Activated naive CD4-positive, alpha-beta T cell treated with anti-CD3 and anti-CD28 coated beads, Interleukin-2, amount 50 U/mL, for 72 hours (primary cell): Measurements from ENCODE around the gene GRIN1. TPM values are rescaled to one million over a fixed set of nuclear protein-coding genes. Genes with fewer than 3 reads are reported as not detected.

ENCODE experiments used
- ATAC-seq, 2 donors: fragments of 150-1000 bp; cut with Tn5 transposase; 2 replicates each; pipeline ENCODE4 v1.10.0; 2021; ENCODE audit warnings: mild to moderate bottlenecking in 2 of 2, moderate library complexity in 2 of 2
- DNase-seq, 2 donors: peaks; one replicate each; pipeline ENCODE4 v3.0.0; 2021 to 2022; ENCODE audit warnings: low spot score in 2 of 2
- H3K27ac Mint-ChIP-seq, 2 donors: one replicate each; pipeline ENCODE4 v1.8.0; 2022; ENCODE audit warnings: mild to moderate bottlenecking in 2 of 2, mixed read lengths in 2 of 2
- H3K36me3 Mint-ChIP-seq, 2 donors: one replicate each; pipeline ENCODE4 v1.8.0; 2022; ENCODE audit warnings: mixed read lengths in 2 of 2
- H3K9me3 Mint-ChIP-seq, 2 donors: one replicate each; pipeline ENCODE4 v1.8.0; 2022; ENCODE audit warnings: mixed read lengths in 2 of 2
- total RNA-seq, 2 donors: library from RNA; stranded (reverse); gene quantifications; one replicate each; pipeline ENCODE4 v1.2.3, GENCODE V29; 2022

The GRIN1 gene
- total RNA-seq, 2 donors from 2014 or later, result 0.10 TPM; not detected in 1

DNA sequence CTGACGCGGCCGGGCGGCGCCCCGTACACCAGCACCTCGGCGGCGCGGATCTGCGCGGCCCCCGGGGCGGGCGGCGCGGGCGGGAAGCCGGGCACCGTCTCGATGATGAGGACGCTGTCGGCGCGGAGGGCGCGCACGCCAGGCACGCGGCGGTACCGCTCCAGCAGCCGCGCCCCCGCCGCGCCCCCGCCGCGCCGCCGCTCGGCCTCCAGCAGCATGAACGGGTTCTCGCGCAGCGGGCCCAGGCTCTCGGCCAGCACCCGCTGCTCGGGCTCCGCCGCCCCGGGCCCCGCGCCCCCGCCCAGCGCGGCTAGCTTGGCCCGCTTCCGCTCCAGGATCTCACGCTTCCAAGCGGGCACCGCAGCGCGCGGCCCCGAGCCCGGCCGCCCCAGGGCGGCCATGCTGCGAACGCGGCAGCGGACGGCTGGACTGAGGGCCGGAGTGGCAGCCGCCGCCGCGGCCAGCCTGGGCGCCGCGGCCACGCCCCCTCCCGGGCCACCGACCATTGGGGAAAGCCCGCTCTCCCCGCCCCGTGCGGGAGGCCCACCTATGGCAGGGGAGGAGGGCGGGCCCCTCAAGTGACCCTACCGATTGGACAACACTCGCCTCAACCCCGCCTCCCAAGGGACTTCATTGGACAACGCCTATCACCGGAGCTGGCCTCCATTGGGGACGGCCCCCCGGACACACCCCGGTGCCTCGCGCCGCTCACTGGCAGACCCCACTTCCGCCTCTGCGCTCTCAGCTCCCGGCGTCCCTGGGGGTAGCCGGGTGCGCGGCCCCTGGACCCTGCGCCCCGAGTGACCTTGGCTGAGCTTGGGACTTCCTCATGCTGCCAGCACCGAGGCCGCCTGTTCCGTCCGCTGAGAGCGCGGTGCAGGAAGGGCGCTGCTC, 61.6 kb downstream of the GRIN1 start, which contains the start of gene TPRN:
Gene TPRN (minus strand): TSS at position 431 of the 894 bp plus-strand sequence. CDS start 30 bp downstream, at position 401.
- ATAC-seq (peak; percentile 95 to 96), DNase-seq (peak; percentile 99)
- peak within 1 kb of the TSS; percentile 68 to 89 for H3K27ac Mint-ChIP-seq
- H3K9me3 Mint-ChIP-seq, result no peaks in the 10 kb centered on the region
- H3K36me3 Mint-ChIP-seq, result peaks cover 13% of the 10 kb centered on the region in 2 donors

DNA sequence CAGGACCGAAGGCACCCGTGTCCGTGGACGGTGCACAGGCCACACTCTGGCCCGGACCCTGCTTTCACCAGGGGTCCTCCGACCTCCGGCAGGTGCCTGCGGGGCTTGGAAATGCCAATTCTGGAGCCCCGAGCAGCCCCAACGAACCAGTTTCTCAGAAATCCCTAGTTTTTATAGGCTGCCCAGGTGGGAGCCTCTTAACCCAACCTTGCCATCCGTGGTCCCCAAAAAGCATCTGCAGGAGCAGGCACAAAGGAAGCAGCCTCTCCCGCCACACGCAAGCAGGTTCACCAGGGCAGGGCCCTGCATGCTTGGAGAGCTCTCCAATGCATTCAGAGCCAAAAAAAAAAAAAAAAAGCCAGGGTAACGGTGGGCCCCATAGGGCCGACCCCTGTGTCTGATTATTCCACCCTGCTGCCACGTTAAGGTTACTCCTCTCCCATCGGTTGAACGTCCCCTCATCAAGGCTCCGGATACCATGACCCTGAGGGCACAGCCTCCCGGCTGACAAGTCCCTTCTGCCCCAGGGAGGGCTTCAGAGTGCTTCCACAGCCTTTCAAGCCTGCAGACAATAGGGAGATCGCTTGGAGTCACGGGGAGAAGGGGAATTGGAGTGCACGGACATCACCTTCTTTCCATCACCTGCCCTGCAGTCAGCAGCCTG, 62.4 kb downstream of the GRIN1 start:
- ATAC-seq, result no peak
- no peaks in the 10 kb centered on the region for H3K9me3 Mint-ChIP-seq
- peak overlapping the region; percentile 68 to 89 for H3K27ac Mint-ChIP-seq
- DNase-seq, result no peak
- peaks cover 14 to 19% of the 10 kb centered on the region in 2 donors for H3K36me3 Mint-ChIP-seq

DNA sequence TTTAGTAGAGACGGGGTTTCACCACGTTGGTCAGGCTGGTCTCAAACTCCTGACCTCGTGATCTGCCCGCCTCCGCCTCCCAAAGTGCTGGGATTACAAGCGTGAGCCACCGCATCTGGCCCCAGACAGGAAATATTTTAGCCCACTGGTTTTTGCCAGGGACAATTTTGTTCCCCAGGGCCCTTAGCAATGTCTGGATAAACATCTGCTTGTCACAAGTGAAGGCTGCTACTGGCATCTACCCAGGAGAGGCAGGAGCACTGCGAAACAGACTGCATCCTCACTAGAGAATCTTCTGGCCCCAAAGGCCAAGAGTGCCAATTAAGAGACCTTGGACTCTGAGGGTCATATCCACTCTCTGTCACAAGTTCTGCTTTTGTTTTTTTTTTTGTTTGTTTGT, 64.0 kb downstream of the GRIN1 start:
- peaks cover 26 to 28% of the 10 kb centered on the region in 2 donors for H3K36me3 Mint-ChIP-seq
- no peak for DNase-seq
- no peak overlapping the region for H3K27ac Mint-ChIP-seq
- no peaks in the 10 kb centered on the region for H3K9me3 Mint-ChIP-seq
- no peak for ATAC-seq

GRCh38 chr9:137204731-137205125, 65.8 kb downstream of the GRIN1 start:
- peaks cover 28 to 33% of the 10 kb centered on the region in 2 donors for H3K36me3 Mint-ChIP-seq
- no peak for DNase-seq
- no peaks in the 10 kb centered on the region for H3K9me3 Mint-ChIP-seq
- H3K27ac Mint-ChIP-seq, result peak overlapping the region; percentile 94 to 97
- no peak for ATAC-seq

DNA sequence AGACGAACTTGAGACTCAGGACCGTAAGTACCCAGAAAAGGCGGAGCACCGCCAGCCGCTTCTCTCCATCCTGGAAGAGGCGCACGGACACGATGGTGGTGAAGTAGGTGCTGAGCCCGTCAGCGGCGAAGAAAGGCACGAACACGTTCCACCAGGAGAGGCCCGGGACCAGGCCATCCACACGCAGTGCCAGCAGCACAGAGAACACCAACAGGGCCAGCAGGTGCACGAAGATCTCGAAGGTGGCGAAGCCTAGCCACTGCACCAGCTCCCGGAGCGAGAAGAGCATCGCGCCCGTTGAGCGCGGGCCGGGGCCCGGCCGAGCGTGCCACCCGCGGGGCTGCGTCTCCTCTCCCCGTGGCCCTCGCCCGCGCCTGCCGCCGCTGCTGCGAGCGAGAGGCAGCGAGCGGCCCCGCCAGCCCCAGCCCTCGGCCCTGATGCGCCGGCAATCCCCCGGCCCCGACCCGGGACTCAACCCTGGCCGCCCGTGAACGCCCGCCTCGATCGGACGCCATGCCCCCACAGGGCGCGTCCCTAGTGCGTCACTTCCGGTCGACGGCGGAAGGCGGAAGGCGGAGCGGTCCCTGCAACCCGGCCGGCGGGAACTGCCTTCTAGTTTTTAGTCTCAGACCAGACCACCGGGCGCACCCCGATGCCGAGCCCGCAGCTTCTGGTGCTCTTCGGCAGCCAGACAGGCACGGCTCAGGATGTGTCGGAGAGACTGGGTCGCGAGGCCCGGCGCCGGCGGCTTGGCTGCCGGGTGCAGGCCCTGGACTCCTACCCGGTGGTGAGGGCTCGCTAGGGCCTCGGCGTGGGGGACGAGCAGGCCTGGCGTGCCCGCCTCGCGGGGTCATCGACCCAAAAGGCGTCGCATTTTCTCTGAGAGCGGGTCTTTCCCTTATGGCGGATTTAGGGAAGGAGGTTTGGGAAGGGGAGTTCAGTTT, 66.4 kb downstream of the GRIN1 start, which contains the start of the genes NDOR1 and TMEM203:
Gene NDOR1 (plus strand): TSS at position 575 of the 944 bp plus-strand sequence. CDS start 78 bp downstream, at position 653.
Gene TMEM203 (minus strand): TSS at position 523 of the 944 bp plus-strand sequence. CDS start 234 bp downstream, at position 289.
- DNase-seq (peak; percentile 92 to 95), ATAC-seq (peak; percentile 64 to 68)
- peaks cover 28 to 33% of the 10 kb centered on the region in 2 donors for H3K36me3 Mint-ChIP-seq
- H3K9me3 Mint-ChIP-seq, result no peaks in the 10 kb centered on the region
- peak within 1 kb of the TSS; percentile 94 to 97 for H3K27ac Mint-ChIP-seq

DNA sequence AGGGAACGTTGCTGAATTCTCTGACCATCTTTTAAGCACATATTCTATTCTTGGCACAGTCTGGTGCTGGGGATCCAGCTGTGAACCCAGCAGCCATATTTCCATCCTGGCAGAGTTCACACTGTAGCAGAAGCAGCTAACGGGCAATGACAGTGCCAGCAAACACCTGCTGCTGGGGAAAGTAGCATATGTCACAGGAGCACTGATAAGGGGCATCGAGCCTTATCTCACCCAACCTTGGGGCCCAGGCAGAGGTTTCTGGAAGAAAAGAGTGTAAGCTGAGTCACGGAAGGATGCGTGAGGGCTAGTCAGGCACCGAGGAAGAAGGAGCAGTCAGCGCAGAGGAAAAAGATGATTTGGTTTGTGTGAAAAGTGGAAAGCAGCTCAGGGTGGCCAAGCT, 67.6 kb downstream of the GRIN1 start:
- H3K36me3 Mint-ChIP-seq, result peaks cover 28 to 33% of the 10 kb centered on the region in 2 donors
- no peaks in the 10 kb centered on the region for H3K9me3 Mint-ChIP-seq
- DNase-seq (no peak), ATAC-seq (no peak)
- H3K27ac Mint-ChIP-seq, result peak overlapping the region; percentile 94 to 97

- DNase-seq (no peak), ATAC-seq (no peak)
- Mint-ChIP-seq H3K9me3 (no peaks in the 10 kb centered on the region), H3K36me3 (peaks cover 12 to 15% of the 10 kb centered on the region in 2 donors), H3K27ac (peak overlapping the region; percentile 47 to 74)
These were observed 72.6 kb downstream of the GRIN1 start for GRCh38 chr9:137211532-137211931.

DNA sequence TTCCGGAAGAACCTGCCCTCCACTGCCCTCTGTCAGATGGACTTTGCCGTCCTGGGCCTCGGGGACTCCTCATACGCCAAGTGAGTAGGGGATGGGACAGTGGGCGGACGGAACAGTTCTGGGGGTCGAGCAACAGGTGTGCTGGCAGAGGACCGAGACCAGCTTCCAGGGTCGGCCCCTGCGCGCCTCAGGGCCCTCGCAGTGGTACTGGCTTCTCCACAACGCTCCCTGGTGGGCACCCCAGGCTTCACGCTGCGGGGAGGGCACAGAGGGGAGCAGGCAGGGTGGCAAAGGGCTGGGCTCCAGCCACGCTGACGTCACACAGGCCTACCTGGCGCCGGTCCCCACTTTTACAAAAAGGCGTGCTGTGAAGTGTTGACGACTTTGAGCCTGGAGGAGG, 73.6 kb downstream of the GRIN1 start:
- H3K36me3 Mint-ChIP-seq, result peaks cover 2 to 10% of the 10 kb centered on the region in 2 donors
- H3K9me3 Mint-ChIP-seq, result no peaks in the 10 kb centered on the region
- DNase-seq, result no peak
- ATAC-seq, result peak in 1 of 2 donors; percentile 11
- H3K27ac Mint-ChIP-seq, result no peak overlapping the region

DNA sequence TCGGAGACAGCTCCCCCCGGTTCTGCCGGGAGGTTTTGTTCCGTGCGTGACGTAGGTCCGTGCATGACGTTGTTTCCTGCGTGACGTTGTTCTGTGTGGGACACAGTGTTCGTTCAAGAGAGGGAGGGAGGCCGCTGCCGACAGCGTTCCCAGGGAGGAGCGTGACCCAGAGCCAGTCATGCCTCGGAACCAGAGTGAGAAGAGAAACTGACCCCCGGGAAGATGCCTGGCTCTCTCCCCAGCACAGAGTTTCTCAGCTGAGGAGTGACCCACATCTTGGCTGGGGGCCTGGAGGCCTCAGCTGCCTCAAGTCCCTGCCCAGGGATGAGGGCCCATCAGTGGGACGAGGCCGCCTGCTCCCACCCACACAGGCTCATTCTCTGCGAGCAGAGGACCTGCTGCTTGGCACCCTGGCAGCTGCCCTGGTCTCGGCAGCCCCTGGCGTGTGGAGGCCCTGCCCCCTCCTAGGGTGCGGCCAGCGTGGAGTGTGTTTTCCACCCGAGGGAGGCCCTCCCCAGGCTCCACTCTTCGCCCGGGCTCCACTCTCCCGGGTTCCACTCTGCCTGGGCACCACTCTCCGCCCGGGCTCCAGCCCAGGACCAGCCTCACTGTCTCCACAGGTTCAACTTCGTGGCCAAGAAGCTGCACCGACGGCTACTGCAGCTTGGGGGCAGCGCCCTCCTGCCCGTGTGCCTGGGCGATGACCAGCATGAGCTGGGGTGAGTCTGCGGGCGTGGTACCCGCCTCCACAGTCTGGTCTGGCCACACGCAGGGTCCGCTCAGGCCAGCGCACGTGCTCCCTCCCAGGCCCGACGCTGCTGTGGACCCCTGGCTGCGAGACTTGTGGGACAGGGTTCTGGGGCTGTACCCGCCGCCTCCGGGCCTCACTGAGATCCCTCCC, 74.5 kb downstream of the GRIN1 start:
- no peak overlapping the region for H3K27ac Mint-ChIP-seq

GRCh38 chr9:137214620-137215019, 75.7 kb downstream of the GRIN1 start:
- H3K27ac Mint-ChIP-seq, result no peak overlapping the region
- no peaks in the 10 kb centered on the region for H3K9me3 Mint-ChIP-seq
- DNase-seq (no peak), ATAC-seq (no peak)
- H3K36me3 Mint-ChIP-seq, result no peaks in the 10 kb centered on the region

More for the DNA sequence above, 74.5 kb downstream of the GRIN1 start:
- Mint-ChIP-seq H3K9me3 (no peaks in the 10 kb centered on the region), H3K36me3 (peaks cover 0 to 7% of the 10 kb centered on the region in 2 donors)
- DNase-seq, result no peak
- ATAC-seq, result no peak

DNA sequence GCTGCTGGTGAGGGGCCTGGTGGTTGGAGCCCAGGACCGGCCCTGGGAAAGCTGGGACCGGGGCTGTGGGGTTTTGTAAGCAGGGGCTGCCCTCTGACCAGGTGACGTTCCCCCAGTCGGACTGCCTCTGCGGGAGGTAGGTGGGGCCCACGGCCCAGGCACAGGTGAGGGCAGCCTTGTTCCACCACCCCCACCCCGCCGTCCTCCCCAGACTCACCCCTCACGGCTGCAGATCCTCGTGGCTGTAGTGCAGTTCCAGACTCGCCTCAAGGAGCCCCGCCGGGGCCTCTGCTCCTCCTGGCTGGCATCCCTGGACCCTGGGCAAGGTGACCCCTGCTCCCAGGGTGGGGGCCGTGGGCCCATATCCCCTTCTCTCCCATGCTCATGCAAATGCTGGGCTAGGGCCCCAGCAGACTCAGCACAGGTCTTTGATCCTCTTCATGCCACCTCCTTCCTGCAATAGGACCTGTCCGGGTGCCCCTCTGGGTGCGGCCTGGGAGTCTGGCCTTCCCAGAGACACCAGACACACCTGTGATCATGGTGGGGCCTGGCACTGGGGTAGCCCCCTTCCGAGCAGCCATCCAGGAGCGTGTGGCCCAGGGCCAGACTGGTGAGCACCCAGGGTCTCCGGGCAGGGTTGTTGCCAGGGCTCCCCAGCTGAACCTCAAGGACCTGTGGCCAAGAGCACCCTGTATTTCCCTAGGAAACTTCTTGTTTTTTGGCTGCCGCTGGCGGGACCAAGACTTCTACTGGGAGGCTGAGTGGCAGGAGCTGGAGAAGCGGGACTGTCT, 76.4 kb downstream of the GRIN1 start:
- Mint-ChIP-seq H3K27ac (peak overlapping the region in 1 of 2 donors; percentile 36), H3K36me3 (no peaks in the 10 kb centered on the region), H3K9me3 (no peaks in the 10 kb centered on the region)
- ATAC-seq, result no peak
- no peak for DNase-seq

GRCh38 chr9:137216188-137216965, 77.4 kb downstream of the GRIN1 start:
- Mint-ChIP-seq H3K9me3 (no peaks in the 10 kb centered on the region), H3K27ac (no peak overlapping the region), H3K36me3 (no peaks in the 10 kb centered on the region)
- DNase-seq (no peak), ATAC-seq (no peak)

- DNase-seq, result no peak
- ATAC-seq, result no peak
These were observed 78.6 kb downstream of the GRIN1 start for GRCh38 chr9:137217276-137218211.

More at GRCh38 chr9:137217276-137218211, 78.6 kb downstream of the GRIN1 start:
- H3K36me3 Mint-ChIP-seq, result no peaks in the 10 kb centered on the region
- H3K27ac Mint-ChIP-seq, result no peak overlapping the region
- H3K9me3 Mint-ChIP-seq, result no peaks in the 10 kb centered on the region
